HEK293 (cell line): ENCODE data around the gene PDIA6.

ENCODE experiments used
- CTCF ChIA-PET: fragments of 350-600 bp; formaldehyde crosslinking; extraction: SDS; loops from one replicate; lab custom pipeline; 2021; ENCODE audit warnings: antibody characterized with exemption; lab: Yijun Ruan, JAX
- POLR2A ChIA-PET: fragments of 300-600 bp; formaldehyde crosslinking; extraction: SDS; loops from one replicate; lab custom pipeline; 2020; ENCODE audit warnings: antibody characterized with exemption, inconsistent platforms; lab: Yijun Ruan, JAX
- H3K27ac ChIP-seq: fragments of 200-500 bp; sonication (Bioruptor generic); 2 replicates; pipeline ENCODE4 v1.5.1; 2014; ENCODE audit warnings: low read depth, low read length, control low read depth, inconsistent platforms; ENCODE audit errors: extremely low read depth
- H3K36me3 ChIP-seq, 2 experiments: fragments of 200-500 bp in 1 of 2; sonication (Bioruptor generic) in 1 of 2; 1 replicate in 1 of 2; 2 replicates in 1 of 2; pipeline ENCODE4 v1.5.1; 2014 to 2017; ENCODE audit warnings: inconsistent platforms in 2 of 2, low read length in 2 of 2; ENCODE audit not compliant: control insufficient read depth in 2 of 2, insufficient read depth in 1 of 2
- H3K4me1 ChIP-seq: fragments of 200-500 bp; sonication (Bioruptor generic); 2 replicates; pipeline ENCODE4 v1.5.1; 2014; ENCODE audit warnings: mild to moderate bottlenecking, low read length, inconsistent platforms; ENCODE audit not compliant: control insufficient read depth, insufficient read depth
- H3K4me3 ChIP-seq: 2 replicates; pipeline ENCODE4 v1.5.1; 2011; ENCODE audit warnings: low read depth, mild to moderate bottlenecking, control low read depth, low read length, moderate library complexity
- H3K9me3 ChIP-seq: fragments of 200-500 bp; sonication (Bioruptor generic); 2 replicates; pipeline ENCODE4 v1.5.1; 2014; ENCODE audit warnings: low read depth, low read length, inconsistent platforms; ENCODE audit not compliant: control insufficient read depth, insufficient read depth
- BCL6B ChIP-seq: fragments of 450-650 bp; formaldehyde crosslinking; IDR thresholded peaks from 2 replicates; pipeline ENCODE4 v1.5.1; 2017; ENCODE audit warnings: missing biosample characterization, missing genetic modification characterization
- IKZF3 ChIP-seq: fragments of 450-650 bp; IDR thresholded peaks from 2 replicates; pipeline ENCODE4 v1.5.0; 2018; ENCODE audit warnings: missing biosample characterization, mild to moderate bottlenecking, missing genetic modification characterization, moderate library complexity
- OVOL3 ChIP-seq: fragments of 450-650 bp; formaldehyde crosslinking; IDR thresholded peaks from 2 replicates; pipeline ENCODE4 v1.5.1; 2016; ENCODE audit warnings: missing biosample characterization, missing genetic modification characterization
- WT1 ChIP-seq: fragments of 450-650 bp; formaldehyde crosslinking; IDR thresholded peaks from 2 replicates; pipeline ENCODE4 v1.5.1; 2016; ENCODE audit warnings: missing biosample characterization, missing genetic modification characterization
- YY1 ChIP-seq: fragments of 450-650 bp; formaldehyde crosslinking; IDR thresholded peaks from 2 replicates; pipeline ENCODE4 v1.5.1; 2018; ENCODE audit warnings: missing biosample characterization, missing genetic modification characterization
- ZFP41 ChIP-seq: fragments of 450-650 bp; formaldehyde crosslinking; IDR thresholded peaks from 2 replicates; pipeline ENCODE4 v1.5.1; 2016; ENCODE audit warnings: missing biosample characterization, missing genetic modification characterization, borderline replicate concordance
- ZFP69B ChIP-seq: fragments of 450-650 bp; formaldehyde crosslinking; IDR thresholded peaks from 2 replicates; pipeline ENCODE4 v1.5.1; 2016; ENCODE audit warnings: missing biosample characterization, missing genetic modification characterization
- ZNF112 ChIP-seq: fragments of 450-650 bp; formaldehyde crosslinking; IDR thresholded peaks from 2 replicates; pipeline ENCODE4 v1.5.0; 2017; ENCODE audit warnings: missing biosample characterization, missing genetic modification characterization
- ZNF16 ChIP-seq: fragments of 450-650 bp; formaldehyde crosslinking; IDR thresholded peaks from 2 replicates; pipeline ENCODE4 v1.5.1; 2016; ENCODE audit warnings: low read depth, missing biosample characterization, missing genetic modification characterization
- ZNF169 ChIP-seq: fragments of 450-650 bp; formaldehyde crosslinking; IDR thresholded peaks from 2 replicates; pipeline ENCODE4 v1.5.1; 2016; ENCODE audit warnings: missing biosample characterization, missing genetic modification characterization
- ZNF174 ChIP-seq: fragments of 450-650 bp; formaldehyde crosslinking; IDR thresholded peaks from 2 replicates; pipeline ENCODE4 v1.5.0; 2017; ENCODE audit warnings: missing biosample characterization, mild to moderate bottlenecking, missing genetic modification characterization
- ZNF202 ChIP-seq: fragments of 450-650 bp; formaldehyde crosslinking; IDR thresholded peaks from 2 replicates; pipeline ENCODE4 v1.5.1; 2016; ENCODE audit warnings: missing biosample characterization, missing genetic modification characterization, borderline replicate concordance
- ZNF248 ChIP-seq: fragments of 450-650 bp; formaldehyde crosslinking; IDR thresholded peaks from 2 replicates; pipeline ENCODE4 v1.5.1; 2017; ENCODE audit warnings: missing biosample characterization, missing genetic modification characterization
- ZNF391 ChIP-seq: fragments of 450-650 bp; formaldehyde crosslinking; IDR thresholded peaks from 2 replicates; pipeline ENCODE4 v1.5.1; 2016; ENCODE audit warnings: low read depth, missing biosample characterization, missing genetic modification characterization, borderline replicate concordance
- ZNF423 ChIP-seq: fragments of 450-650 bp; formaldehyde crosslinking; IDR thresholded peaks from 2 replicates; pipeline ENCODE4 v1.5.1; 2016; ENCODE audit warnings: missing biosample characterization, missing genetic modification characterization
- ZNF585B ChIP-seq: fragments of 450-650 bp; formaldehyde crosslinking; IDR thresholded peaks from 2 replicates; pipeline ENCODE4 v1.5.1; 2016; ENCODE audit warnings: missing biosample characterization, missing genetic modification characterization
- ZNF600 ChIP-seq: fragments of 450-650 bp; formaldehyde crosslinking; IDR thresholded peaks from 2 replicates; pipeline ENCODE4 v1.5.1; 2016; ENCODE audit warnings: missing biosample characterization, missing genetic modification characterization
- ZNF621 ChIP-seq: fragments of 450-650 bp; formaldehyde crosslinking; IDR thresholded peaks from 2 replicates; pipeline ENCODE4 v1.5.1; 2017; ENCODE audit warnings: missing biosample characterization, missing genetic modification characterization
- ZNF623 ChIP-seq: fragments of 450-650 bp; formaldehyde crosslinking; IDR thresholded peaks from 2 replicates; pipeline ENCODE4 v1.5.1; 2016; ENCODE audit warnings: missing biosample characterization, missing genetic modification characterization
- ZNF664 ChIP-seq: fragments of 450-650 bp; formaldehyde crosslinking; IDR thresholded peaks from 2 replicates; pipeline ENCODE4 v1.5.1; 2016; ENCODE audit warnings: missing biosample characterization, missing genetic modification characterization
- ZNF692 ChIP-seq: fragments of 450-650 bp; formaldehyde crosslinking; IDR thresholded peaks from 2 replicates; pipeline ENCODE4 v1.5.1; 2016; ENCODE audit warnings: missing biosample characterization, missing genetic modification characterization
- TF ChIP-seq, protein P1 (sequence below): fragments of 450-650 bp; IDR thresholded peaks from 2 replicates; pipeline ENCODE4 v1.5.1; 2018; ENCODE audit warnings: missing biosample characterization, mild to moderate bottlenecking, missing genetic modification characterization
- TF ChIP-seq, protein P2 (sequence below): fragments of 450-650 bp; formaldehyde crosslinking; IDR thresholded peaks from 2 replicates; pipeline ENCODE4 v1.5.1; 2016; ENCODE audit warnings: missing biosample characterization, missing genetic modification characterization, borderline replicate concordance
- TF ChIP-seq, protein P3 (sequence below): fragments of 450-650 bp; formaldehyde crosslinking; IDR thresholded peaks from 2 replicates; pipeline ENCODE4; 2016; ENCODE audit warnings: missing biosample characterization, missing genetic modification characterization
- TF ChIP-seq, protein P4 (sequence below): fragments of 450-650 bp; formaldehyde crosslinking; IDR thresholded peaks from 2 replicates; pipeline ENCODE4 v1.5.1; 2016; ENCODE audit warnings: missing biosample characterization, missing genetic modification characterization

The PDIA6 gene

DNA sequence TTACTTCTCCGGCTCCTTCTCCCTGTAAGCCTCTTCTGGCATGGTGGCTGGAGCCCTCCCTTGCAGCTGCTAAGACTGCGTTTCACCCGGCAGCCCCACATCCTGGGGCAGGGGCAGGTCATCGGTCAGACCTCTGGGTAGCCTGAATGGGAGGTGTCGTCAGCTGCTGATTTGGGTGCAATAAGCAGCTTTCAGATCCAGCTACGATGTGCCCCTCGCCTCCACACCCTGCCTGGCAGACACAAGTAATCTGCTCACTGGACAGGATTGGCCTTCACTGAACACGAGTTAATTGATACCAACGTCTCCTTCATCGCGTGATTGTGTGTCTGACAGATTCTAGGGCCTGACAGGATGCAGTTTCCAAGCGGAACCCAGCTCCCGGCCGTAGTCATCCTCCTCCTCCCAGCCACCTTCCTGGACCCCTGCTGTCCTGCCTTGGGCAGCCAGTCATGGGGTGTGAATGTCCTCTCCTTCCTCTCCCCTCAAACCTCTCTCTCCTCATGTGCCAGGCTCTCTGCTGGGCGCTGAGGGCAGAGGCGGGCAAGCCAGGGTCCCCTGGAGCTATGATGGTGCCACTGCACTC lies 18.9 kb upstream of the PDIA6 start (continued):
- no peak for TF ChIP-seq ZNF112 (tag by site-specific recombination)
- TF ChIP-seq, protein P1, sequence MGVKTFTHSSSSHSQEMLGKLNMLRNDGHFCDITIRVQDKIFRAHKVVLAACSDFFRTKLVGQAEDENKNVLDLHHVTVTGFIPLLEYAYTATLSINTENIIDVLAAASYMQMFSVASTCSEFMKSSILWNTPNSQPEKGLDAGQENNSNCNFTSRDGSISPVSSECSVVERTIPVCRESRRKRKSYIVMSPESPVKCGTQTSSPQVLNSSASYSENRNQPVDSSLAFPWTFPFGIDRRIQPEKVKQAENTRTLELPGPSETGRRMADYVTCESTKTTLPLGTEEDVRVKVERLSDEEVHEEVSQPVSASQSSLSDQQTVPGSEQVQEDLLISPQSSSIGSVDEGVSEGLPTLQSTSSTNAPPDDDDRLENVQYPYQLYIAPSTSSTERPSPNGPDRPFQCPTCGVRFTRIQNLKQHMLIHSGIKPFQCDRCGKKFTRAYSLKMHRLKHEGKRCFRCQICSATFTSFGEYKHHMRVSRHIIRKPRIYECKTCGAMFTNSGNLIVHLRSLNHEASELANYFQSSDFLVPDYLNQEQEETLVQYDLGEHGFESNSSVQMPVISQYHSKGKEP (tag by site-specific recombination): no peak
- TF ChIP-seq OVOL3: no peak
- TF ChIP-seq ZNF248 (tag by site-specific recombination): no peak
- no peak for TF ChIP-seq ZNF664 (tag by site-specific recombination)
- no peak for TF ChIP-seq ZNF600 (tag by site-specific recombination)
- no peak for TF ChIP-seq WT1 (tag by site-specific recombination)
- TF ChIP-seq ZNF16 (tag by site-specific recombination): no peak
- TF ChIP-seq ZNF621 (tag by site-specific recombination): no peak
- TF ChIP-seq, protein P2, sequence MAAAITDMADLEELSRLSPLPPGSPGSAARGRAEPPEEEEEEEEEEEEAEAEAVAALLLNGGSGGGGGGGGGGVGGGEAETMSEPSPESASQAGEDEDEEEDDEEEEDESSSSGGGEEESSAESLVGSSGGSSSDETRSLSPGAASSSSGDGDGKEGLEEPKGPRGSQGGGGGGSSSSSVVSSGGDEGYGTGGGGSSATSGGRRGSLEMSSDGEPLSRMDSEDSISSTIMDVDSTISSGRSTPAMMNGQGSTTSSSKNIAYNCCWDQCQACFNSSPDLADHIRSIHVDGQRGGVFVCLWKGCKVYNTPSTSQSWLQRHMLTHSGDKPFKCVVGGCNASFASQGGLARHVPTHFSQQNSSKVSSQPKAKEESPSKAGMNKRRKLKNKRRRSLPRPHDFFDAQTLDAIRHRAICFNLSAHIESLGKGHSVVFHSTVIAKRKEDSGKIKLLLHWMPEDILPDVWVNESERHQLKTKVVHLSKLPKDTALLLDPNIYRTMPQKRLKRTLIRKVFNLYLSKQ: no peak

DNA sequence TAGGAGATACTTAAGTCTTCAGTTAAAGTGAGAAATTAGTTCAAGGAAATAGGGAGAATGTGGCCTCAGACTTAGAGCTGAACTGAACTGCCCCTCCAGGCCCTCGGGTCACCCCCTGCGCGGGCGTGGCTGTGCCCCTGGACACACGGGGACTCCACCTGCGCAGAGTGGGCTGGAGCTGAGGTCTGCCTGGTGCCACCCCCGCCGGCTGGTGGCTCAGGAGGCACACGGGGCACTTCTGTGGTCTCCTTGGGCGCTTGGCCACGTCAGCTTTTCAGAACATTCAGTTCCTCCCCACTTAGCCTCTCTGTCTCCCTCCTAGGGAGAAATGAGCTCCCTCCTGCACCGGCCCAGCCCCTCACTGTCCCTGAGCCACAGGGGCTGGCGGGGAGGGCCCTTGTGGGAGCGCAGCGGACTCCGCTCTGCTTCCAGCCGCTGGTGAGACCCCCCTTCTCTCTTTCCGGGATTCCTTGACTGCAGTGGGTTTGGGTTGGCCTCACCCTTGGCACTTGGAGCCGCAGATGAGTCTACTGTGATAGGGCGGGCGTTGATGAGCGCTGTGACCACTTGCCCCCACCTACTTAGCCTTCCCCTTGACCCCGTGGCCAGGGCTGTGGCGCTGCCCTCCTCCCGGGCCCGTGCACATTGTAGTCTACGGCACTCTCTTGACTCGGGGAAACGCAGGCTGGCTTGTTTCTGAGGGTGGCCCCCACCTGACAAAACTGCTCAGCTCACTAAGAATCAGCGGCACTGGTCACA lies 18.2 kb upstream of the PDIA6 start:
- CTCF ChIA-PET: interaction anchor here (0.5 to 9.5 kb wide), 10 partner anchors 8 to 739 kb away, joined by 3 to 185 read pairs (median 14); a partner anchor contains a TSS
- Histone ChIP-seq H3K36me3 (no peaks in the 10 kb centered on the region), H3K9me3 (no peaks in the 10 kb centered on the region), H3K4me1 (peaks cover 2% of the 10 kb centered on the region; the same call in 1 of the 2 replicates), H3K27ac (no peak overlapping the region), H3K4me3 (no peak overlapping the region)
- POLR2A ChIA-PET: no interaction called here
- TF ChIP-seq, protein P3, sequence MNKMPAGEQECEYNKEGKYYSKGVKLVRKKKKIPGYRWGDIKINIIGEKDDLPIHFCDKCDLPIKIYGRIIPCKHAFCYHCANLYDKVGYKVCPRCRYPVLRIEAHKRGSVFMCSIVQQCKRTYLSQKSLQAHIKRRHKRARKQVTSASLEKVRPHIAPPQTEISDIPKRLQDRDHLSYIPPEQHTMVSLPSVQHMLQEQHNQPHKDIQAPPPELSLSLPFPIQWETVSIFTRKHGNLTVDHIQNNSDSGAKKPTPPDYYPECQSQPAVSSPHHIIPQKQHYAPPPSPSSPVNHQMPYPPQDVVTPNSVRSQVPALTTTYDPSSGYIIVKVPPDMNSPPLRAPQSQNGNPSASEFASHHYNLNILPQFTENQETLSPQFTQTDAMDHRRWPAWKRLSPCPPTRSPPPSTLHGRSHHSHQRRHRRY: no peak
- TF ChIP-seq ZFP69B (tag by site-specific recombination) (no peak), ZFP41 (tag by site-specific recombination) (no peak), ZNF169 (tag by site-specific recombination) (no peak), ZNF692 (tag by site-specific recombination) (no peak), BCL6B (tag by site-specific recombination) (no peak), ZNF202 (no peak), IKZF3 (tag by site-specific recombination) (no peak), ZNF174 (tag by site-specific recombination) (no peak), ZNF391 (tag by site-specific recombination) (no peak), ZNF423 (tag by site-specific recombination) (no peak), ZNF623 (tag by site-specific recombination) (no peak), YY1 (tag by site-specific recombination) (no peak), ZNF585B (tag by site-specific recombination) (no peak)
- TF ChIP-seq, protein P4, sequence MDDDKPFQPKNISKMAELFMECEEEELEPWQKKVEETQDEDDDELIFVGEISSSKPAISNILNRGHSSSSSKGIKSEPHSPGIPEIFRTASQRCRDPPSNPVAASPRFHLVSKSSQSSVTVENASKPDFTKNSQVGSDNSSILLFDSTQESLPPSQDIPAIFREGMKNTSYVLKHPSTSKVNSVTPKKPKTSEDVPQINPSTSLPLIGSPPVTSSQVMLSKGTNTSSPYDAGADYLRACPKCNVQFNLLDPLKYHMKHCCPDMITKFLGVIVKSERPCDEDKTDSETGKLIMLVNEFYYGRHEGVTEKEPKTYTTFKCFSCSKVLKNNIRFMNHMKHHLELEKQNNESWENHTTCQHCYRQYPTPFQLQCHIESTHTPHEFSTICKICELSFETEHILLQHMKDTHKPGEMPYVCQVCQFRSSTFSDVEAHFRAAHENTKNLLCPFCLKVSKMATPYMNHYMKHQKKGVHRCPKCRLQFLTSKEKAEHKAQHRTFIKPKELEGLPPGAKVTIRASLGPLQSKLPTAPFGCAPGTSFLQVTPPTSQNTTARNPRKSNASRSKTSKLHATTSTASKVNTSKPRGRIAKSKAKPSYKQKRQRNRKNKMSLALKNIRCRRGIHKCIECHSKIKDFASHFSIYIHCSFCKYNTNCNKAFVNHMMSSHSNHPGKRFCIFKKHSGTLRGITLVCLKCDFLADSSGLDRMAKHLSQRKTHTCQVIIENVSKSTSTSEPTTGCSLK (tag by site-specific recombination): no peak
- TF ChIP-seq, protein P2: no peak
